WI38 (cell line): Measurements from ENCODE around the gene GRB14.

ENCODE experiments used
- H3K4me3 ChIP-seq: 2 replicates; pipeline ENCODE4 v1.5.1; 2011; ENCODE audit warnings: low read depth, mild to moderate bottlenecking, control low read depth, low read length
- CTCF ChIP-seq: IDR thresholded peaks from 2 replicates; pipeline ENCODE4 v1.5.1; 2012; ENCODE audit warnings: low read depth, mild to moderate bottlenecking, control low read depth, low read length

Gene GRB14

GRCh38 chr2:164620873-164621763 lies at the start of gene GRB14:
TSS of gene GRB14 (minus strand) at chr2:164621482. CDS start at chr2:164621309, 173 bp downstream.
- TF ChIP-seq CTCF = no peak
- no peak within 1 kb of the TSS for H3K4me3 ChIP-seq

- TF ChIP-seq CTCF = no peak
- H3K4me3 ChIP-seq = no peak overlapping the region
Measured at GRCh38 chr2:164669291-164669690, 48.0 kb upstream of the GRB14 start.

GRCh38 chr2:164667566-164667965 lies 46.3 kb upstream of the GRB14 start:
- no peak overlapping the region for H3K4me3 ChIP-seq
- no peak for TF ChIP-seq CTCF

- no peak overlapping the region for H3K4me3 ChIP-seq
- TF ChIP-seq CTCF = no peak
Measured at GRCh38 chr2:164664070-164664469, 42.8 kb upstream of the GRB14 start.

GRCh38 chr2:164662868-164663631 lies 41.8 kb upstream of the GRB14 start:
- H3K4me3 ChIP-seq = no peak overlapping the region

GRCh38 chr2:164662066-164662465 lies 40.8 kb upstream of the GRB14 start:
- TF ChIP-seq CTCF = no peak

More at GRCh38 chr2:164662868-164663631, 41.8 kb upstream of the GRB14 start:
- TF ChIP-seq CTCF = no peak

GRCh38 chr2:164661349-164661748 lies 40.1 kb upstream of the GRB14 start:
- no peak overlapping the region for H3K4me3 ChIP-seq
- no peak for TF ChIP-seq CTCF

More at GRCh38 chr2:164662066-164662465, 40.8 kb upstream of the GRB14 start:
- H3K4me3 ChIP-seq = no peak overlapping the region
